ENCODE results near the gene PPTC7. TPM values are rescaled to one million over a fixed set of nuclear protein-coding genes. Genes with fewer than 3 reads are reported as not detected.
"Not testable (repeated sequence)": the region's sequence is repeated elsewhere in the genome, so short reads cannot be mapped to it uniquely, and the experiment has no call there.

Gene PPTC7
- total RNA-seq, 1 donor from 2014 or later: 14.2 TPM

- H3K4me3 Mint-ChIP-seq: no peak overlapping the region
- no peaks in the 10 kb centered on the region for H3K27me3 Mint-ChIP-seq (ENCODE audit: low read depth)
- no peak for DNase-seq (ENCODE audit: low spot score in 2 of 2, unreplicated experiment in 2 of 2)
- H3K4me1 Mint-ChIP-seq: peaks cover 2% of the 10 kb centered on the region
- no peak for TF ChIP-seq CTCF (IDR thresholded peaks at IDR 0.05; ENCODE audit: unreplicated experiment)
- H3K9me3 Mint-ChIP-seq: no peaks in the 10 kb centered on the region
- H3K27ac Mint-ChIP-seq: no peak overlapping the region
- peaks cover 19% of the 10 kb centered on the region for H3K36me3 Mint-ChIP-seq
These were observed 33.4 kb downstream of the PPTC7 start for GRCh38 chr12:110549716-110550115.

- DNase-seq (ENCODE audit: low spot score in 2 of 2, unreplicated experiment in 2 of 2): no peak
- Mint-ChIP-seq H3K27ac (no peak overlapping the region), H3K4me3 (no peak overlapping the region), H3K27me3 (ENCODE audit: low read depth) (no peaks in the 10 kb centered on the region), H3K4me1 (peaks cover 5% of the 10 kb centered on the region), H3K9me3 (no peaks in the 10 kb centered on the region), H3K36me3 (peaks cover 19% of the 10 kb centered on the region)
- TF ChIP-seq CTCF (IDR thresholded peaks at IDR 0.05; ENCODE audit: unreplicated experiment): no peak
These were observed 34.4 kb downstream of the PPTC7 start for GRCh38 chr12:110548678-110549077.

DNA sequence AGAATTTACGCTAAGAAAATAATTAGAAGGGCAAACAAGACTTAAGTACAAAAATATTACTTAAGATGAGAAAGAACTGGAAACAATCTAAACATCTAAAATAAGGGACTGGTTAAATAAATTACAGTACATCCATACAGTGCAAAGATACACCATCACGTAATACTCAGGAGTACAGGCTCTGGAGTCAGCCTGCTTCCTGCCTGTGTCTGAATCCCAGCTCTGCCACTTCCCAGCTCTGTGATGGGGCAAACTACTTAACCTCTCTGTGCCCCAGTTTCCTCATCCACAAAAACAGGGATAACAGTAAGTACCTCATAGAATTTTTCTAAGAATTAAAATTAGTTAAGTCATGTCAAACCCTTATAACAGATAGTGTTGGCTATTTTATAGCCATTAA is 36.0 kb downstream of the PPTC7 start:
- TF ChIP-seq CTCF (IDR thresholded peaks at IDR 0.05; ENCODE audit: unreplicated experiment): no peak
- no peaks in the 10 kb centered on the region for H3K27me3 Mint-ChIP-seq (ENCODE audit: low read depth)
- no peaks in the 10 kb centered on the region for H3K9me3 Mint-ChIP-seq
- H3K27ac Mint-ChIP-seq: no peak overlapping the region
- H3K4me3 Mint-ChIP-seq: no peak overlapping the region
- no peak for DNase-seq (ENCODE audit: low spot score in 2 of 2, unreplicated experiment in 2 of 2)
- H3K4me1 Mint-ChIP-seq: peaks cover 13% of the 10 kb centered on the region
- H3K36me3 Mint-ChIP-seq: peaks cover 20% of the 10 kb centered on the region

GRCh38 chr12:110546339-110546738 is 36.8 kb downstream of the PPTC7 start:
- H3K27me3 Mint-ChIP-seq (ENCODE audit: low read depth): no peaks in the 10 kb centered on the region
- H3K9me3 Mint-ChIP-seq: no peaks in the 10 kb centered on the region
- TF ChIP-seq CTCF (IDR thresholded peaks at IDR 0.05; ENCODE audit: unreplicated experiment): no peak
- H3K4me1 Mint-ChIP-seq: peaks cover 13% of the 10 kb centered on the region
- no peak for DNase-seq (ENCODE audit: low spot score in 2 of 2, unreplicated experiment in 2 of 2)
- H3K4me3 Mint-ChIP-seq: no peak overlapping the region
- H3K36me3 Mint-ChIP-seq: peaks cover 15% of the 10 kb centered on the region
- H3K27ac Mint-ChIP-seq: no peak overlapping the region

DNA sequence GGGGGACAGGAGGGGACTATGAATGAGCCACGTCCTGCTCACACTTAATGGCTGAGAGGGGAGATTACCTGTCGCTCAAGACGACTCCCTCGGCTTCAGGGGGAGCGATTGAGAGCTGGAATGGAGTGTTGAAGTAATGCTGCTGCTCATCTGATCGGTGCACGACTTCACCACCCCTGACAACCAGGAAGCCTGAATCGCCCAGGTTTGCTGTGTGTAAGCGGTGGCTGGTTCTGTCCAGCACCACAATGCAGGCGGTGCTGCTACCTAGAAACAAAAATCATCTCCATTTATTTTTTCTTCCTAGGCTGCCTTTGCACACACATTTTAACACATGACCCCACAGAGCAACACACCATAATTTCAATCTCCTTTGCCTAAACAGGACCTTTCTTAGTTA is 37.3 kb downstream of the PPTC7 start:
- H3K36me3 Mint-ChIP-seq: peaks cover 12% of the 10 kb centered on the region
- no peaks in the 10 kb centered on the region for H3K9me3 Mint-ChIP-seq
- H3K4me3 Mint-ChIP-seq: no peak overlapping the region
- H3K27me3 Mint-ChIP-seq (ENCODE audit: low read depth): no peaks in the 10 kb centered on the region
- peaks cover 13% of the 10 kb centered on the region for H3K4me1 Mint-ChIP-seq
- no peak for TF ChIP-seq CTCF (IDR thresholded peaks at IDR 0.05; ENCODE audit: unreplicated experiment)
- no peak overlapping the region for H3K27ac Mint-ChIP-seq
- DNase-seq (ENCODE audit: low spot score in 2 of 2, unreplicated experiment in 2 of 2): no peak

GRCh38 chr12:110545259-110545658 is 37.9 kb downstream of the PPTC7 start:
- H3K4me1 Mint-ChIP-seq: peaks cover 13% of the 10 kb centered on the region
- not testable (repeated sequence) for H3K27me3 Mint-ChIP-seq (ENCODE audit: low read depth); H3K27ac Mint-ChIP-seq; DNase-seq (ENCODE audit: low spot score in 2 of 2, unreplicated experiment in 2 of 2); H3K9me3 Mint-ChIP-seq; H3K4me3 Mint-ChIP-seq; H3K36me3 Mint-ChIP-seq
